Gastroesophageal sphincter (tissue), 4 donors: ENCODE results near the gene NFYC. TPM values are rescaled to one million over a fixed set of nuclear protein-coding genes. Genes with fewer than 3 reads are reported as not detected.

ENCODE experiments used
- ATAC-seq: fragments of 150-250 bp; one replicate; pipeline ENCODE4 v1.9.1; 2016; ENCODE audit warnings: mild to moderate bottlenecking, moderate library complexity
- H3K27ac ChIP-seq, 4 donors: fragments of 200-600 bp; sonication (generic) in 3 of 4; 1 replicate in 3 of 4; 2 replicates in 1 of 4; pipeline ENCODE4 v1.5.1; 2016 to 2019
- H3K27me3 ChIP-seq: fragments of 200-600 bp; sonication (generic); one replicate; pipeline ENCODE4 v1.5.1; 2019
- H3K36me3 ChIP-seq, 2 donors: fragments of 200-600 bp; sonication (generic); one replicate each; pipeline ENCODE4 v1.5.1; 2019; ENCODE audit warnings: control low read depth in 1 of 2
- H3K4me1 ChIP-seq, 3 donors: fragments of 200-600 bp; sonication (generic); 1 replicate in 2 of 3; 2 replicates in 1 of 3; pipeline ENCODE4 v1.5.1; 2016 to 2019; ENCODE audit warnings: control low read depth in 2 of 3
- H3K4me3 ChIP-seq, 2 donors: fragments of 200-600 bp; sonication (generic); one replicate each; pipeline ENCODE4 v1.5.1; 2019; ENCODE audit warnings: mild to moderate bottlenecking in 1 of 2, moderate library complexity in 1 of 2
- H3K9me3 ChIP-seq, 3 donors: fragments of 200-600 bp; sonication (generic); one replicate each; pipeline ENCODE4 v1.5.1; 2017 to 2019; ENCODE audit warnings: control low read depth in 2 of 3
- EP300 ChIP-seq: sonication (generic); formaldehyde crosslinking; IDR thresholded peaks from one replicate; pipeline ENCODE4 v1.6.1; 2017; ENCODE audit warnings: antibody characterized with exemption, mild to moderate bottlenecking
- POLR2A ChIP-seq, 2 donors: fragments of 450-650 bp; IDR thresholded peaks; one replicate each; pipeline ENCODE4 v1.6.1; 2017; ENCODE audit warnings: antibody characterized with exemption in 2 of 2, mild to moderate bottlenecking in 2 of 2, moderate library complexity in 1 of 2
- POLR2AphosphoS5 ChIP-seq: sonication (generic); formaldehyde crosslinking; IDR thresholded peaks from one replicate; pipeline ENCODE4 v1.6.1; 2017; ENCODE audit warnings: antibody characterized with exemption
- WGBS, 2 donors: methylation state at CpG; one replicate each; pipeline ENCODE4 v1.1.5; 2018; ENCODE audit warnings: low coverage in 1 of 2; 5-methylcytosine and 5-hydroxymethylcytosine counted together
- total RNA-seq, 4 donors: library from RNA; depleted of rRNA; stranded (reverse); fragments of >200 nt; gene quantifications; one replicate each; pipeline ENCODE4 v1.1.0, GENCODE V29; 2016
- TF ChIP-seq, protein P1 (sequence below), 4 experiments: fragments of 200-600 bp in 2 of 4; fragments of 450-650 bp in 2 of 4; sonication (generic) in 1 of 4; IDR thresholded peaks; one replicate each; pipeline ENCODE4 v1.5.1; 2017 to 2019; ENCODE audit warnings: antibody characterized with exemption in 4 of 4, mild to moderate bottlenecking in 2 of 4, moderate library complexity in 2 of 4

The NFYC gene
- total RNA-seq, 4 donors from 2014 or later, result 32.4 to 54.2 (median 46.5) TPM

DNA sequence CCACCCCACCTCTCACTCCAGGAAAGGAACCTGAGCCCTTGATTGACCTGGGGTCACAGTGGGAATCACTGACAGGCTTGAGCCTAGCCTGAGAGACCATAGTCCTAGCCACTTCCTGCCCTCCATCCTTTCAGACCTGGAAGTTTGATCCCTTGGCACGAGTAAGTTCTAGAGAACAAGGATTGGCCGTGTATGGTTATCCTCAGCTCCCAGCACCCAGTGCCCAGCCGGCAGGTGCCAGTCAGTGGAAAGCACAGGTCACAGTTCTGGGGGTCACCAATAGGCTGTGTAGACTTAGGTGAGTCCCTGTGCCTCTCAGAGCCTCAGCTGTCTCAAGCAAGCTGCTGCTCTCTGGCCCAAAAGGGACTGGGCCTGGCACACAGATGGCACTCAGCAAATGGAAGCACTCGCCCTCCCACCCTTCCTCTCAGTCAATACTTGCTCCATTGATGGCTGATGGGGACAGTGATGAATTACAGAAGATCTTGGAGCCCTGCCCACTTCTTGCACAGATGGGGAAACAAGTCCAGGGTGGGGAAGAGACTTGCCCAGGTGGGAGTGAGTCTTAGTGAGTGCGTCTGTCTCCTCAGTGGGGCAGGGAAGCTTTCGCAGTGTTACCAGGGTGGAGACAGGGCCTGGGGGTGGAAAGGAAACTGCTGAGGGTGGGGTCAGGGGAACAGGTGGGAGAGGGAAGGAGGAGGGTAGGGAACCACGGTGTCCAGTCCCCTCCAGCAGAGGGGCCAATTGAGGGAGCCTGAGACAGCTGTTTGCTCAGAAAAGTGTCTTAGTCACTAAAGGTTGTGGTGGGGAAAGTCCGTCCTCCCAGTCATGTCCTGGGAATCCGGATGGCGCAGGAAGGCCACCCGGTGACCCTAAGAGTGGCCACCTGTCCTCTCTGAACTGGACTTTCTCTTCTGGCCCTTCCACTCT lies 89.4 kb downstream of the NFYC start:
- TF ChIP-seq POLR2AphosphoS5 (no peak), POLR2A (IDR thresholded peaks at IDR 0.05) (no peak), EP300 (no peak)
- TF ChIP-seq, protein P1, sequence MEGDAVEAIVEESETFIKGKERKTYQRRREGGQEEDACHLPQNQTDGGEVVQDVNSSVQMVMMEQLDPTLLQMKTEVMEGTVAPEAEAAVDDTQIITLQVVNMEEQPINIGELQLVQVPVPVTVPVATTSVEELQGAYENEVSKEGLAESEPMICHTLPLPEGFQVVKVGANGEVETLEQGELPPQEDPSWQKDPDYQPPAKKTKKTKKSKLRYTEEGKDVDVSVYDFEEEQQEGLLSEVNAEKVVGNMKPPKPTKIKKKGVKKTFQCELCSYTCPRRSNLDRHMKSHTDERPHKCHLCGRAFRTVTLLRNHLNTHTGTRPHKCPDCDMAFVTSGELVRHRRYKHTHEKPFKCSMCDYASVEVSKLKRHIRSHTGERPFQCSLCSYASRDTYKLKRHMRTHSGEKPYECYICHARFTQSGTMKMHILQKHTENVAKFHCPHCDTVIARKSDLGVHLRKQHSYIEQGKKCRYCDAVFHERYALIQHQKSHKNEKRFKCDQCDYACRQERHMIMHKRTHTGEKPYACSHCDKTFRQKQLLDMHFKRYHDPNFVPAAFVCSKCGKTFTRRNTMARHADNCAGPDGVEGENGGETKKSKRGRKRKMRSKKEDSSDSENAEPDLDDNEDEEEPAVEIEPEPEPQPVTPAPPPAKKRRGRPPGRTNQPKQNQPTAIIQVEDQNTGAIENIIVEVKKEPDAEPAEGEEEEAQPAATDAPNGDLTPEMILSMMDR (IDR thresholded peaks at IDR 0.05), result no peak

DNA sequence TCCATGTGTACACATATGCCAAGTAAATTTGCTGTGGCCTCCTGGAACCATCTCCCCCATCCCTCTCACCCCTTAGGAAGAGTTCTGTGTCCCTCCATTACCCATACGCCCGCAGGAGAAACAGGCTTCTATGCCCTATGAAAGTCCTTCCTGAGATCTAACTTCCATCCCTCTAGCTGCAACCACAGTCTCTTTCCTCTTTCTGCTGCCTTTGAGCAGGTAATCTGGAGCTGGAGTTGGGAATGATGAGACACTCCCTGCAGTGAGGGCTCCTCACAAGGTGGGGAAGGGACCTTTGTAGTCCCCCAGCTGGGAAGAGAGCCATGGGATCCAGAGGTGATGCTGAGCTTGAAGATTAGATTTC lies 90.1 kb downstream of the NFYC start:
- H3K4me1 ChIP-seq, result peaks cover 0 to 45% (median 19%) of the 10 kb centered on the region in 3 donors
- peak overlapping the region in 1 of 4 donors; percentile 90 for H3K27ac ChIP-seq
- H3K36me3 ChIP-seq, result peaks cover 0 to under 1% of the 10 kb centered on the region in 2 donors
- H3K9me3 ChIP-seq, result no peaks in the 10 kb centered on the region
- H3K4me3 ChIP-seq, result no peak overlapping the region
- TF ChIP-seq POLR2A (IDR thresholded peaks at IDR 0.05) (no peak), EP300 (no peak), POLR2AphosphoS5 (no peak)
- TF ChIP-seq, protein P1 (IDR thresholded peaks at IDR 0.05), result no peak
- no peak for ATAC-seq
- no peaks in the 10 kb centered on the region for H3K27me3 ChIP-seq
- WGBS, 2 donors, result no CpG with 5 or more reads among the region's 2 CpGs

More for the DNA sequence above, 89.4 kb downstream of the NFYC start:
- peaks cover 0 to 39% (median 14%) of the 10 kb centered on the region in 3 donors for H3K4me1 ChIP-seq
- WGBS, 2 donors, result 67 to 69% methylated on average over 5 to 6 of the region's 11 CpGs
- ATAC-seq, result no peak
- no peaks in the 10 kb centered on the region for H3K9me3 ChIP-seq
- no peak overlapping the region for H3K27ac ChIP-seq
- no peaks in the 10 kb centered on the region for H3K27me3 ChIP-seq
- H3K36me3 ChIP-seq, result peaks cover 0 to 7% of the 10 kb centered on the region in 2 donors
- no peak overlapping the region for H3K4me3 ChIP-seq

DNA sequence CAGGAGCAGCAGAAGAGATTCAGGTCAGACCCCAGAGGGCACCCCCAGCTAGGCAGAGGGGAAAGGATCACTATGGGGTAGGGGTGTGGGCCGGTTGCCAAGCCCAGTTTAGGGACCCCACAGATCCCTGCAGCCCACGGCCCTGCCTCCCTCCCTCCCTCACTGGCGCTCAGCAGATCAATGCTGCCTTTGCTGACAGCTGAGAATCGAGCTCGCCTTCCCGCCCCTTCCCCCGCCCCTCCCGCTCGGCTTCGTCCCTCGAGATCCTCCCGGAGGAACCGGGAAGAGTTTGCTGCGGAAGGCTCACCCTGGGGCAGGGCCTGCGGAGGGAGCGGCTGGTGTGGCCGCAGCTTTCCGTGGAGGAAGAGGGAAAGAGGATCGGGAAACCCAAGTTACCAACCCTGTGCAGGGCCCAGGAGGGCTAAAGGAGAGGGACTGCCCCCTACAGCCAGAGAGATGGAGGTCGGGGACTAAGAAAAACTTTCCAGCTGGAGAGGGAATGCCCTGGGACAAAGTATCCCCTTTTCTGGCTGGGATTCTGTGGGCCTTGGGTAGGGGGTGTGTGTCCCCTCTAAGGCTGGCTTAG lies 91.0 kb downstream of the NFYC start:
- TF ChIP-seq POLR2AphosphoS5, result no peak
- no peak for TF ChIP-seq POLR2A (IDR thresholded peaks at IDR 0.05)
- TF ChIP-seq, protein P1 (IDR thresholded peaks at IDR 0.05), result no peak
- TF ChIP-seq EP300, result no peak
- Histone ChIP-seq H3K27me3 (no peaks in the 10 kb centered on the region), H3K4me3 (peak overlapping the region in 1 of 2 donors; percentile 66), H3K27ac (peak overlapping the region; percentile 48 to 94 (median 91)), H3K4me1 (peaks cover 0 to 54% (median 19%) of the 10 kb centered on the region in 3 donors), H3K9me3 (no peaks in the 10 kb centered on the region), H3K36me3 (no peaks in the 10 kb centered on the region)
- WGBS, 2 donors, result 0% methylated on average over 1 to 2 of the region's 20 CpGs
- ATAC-seq, result peak; percentile 6

DNA sequence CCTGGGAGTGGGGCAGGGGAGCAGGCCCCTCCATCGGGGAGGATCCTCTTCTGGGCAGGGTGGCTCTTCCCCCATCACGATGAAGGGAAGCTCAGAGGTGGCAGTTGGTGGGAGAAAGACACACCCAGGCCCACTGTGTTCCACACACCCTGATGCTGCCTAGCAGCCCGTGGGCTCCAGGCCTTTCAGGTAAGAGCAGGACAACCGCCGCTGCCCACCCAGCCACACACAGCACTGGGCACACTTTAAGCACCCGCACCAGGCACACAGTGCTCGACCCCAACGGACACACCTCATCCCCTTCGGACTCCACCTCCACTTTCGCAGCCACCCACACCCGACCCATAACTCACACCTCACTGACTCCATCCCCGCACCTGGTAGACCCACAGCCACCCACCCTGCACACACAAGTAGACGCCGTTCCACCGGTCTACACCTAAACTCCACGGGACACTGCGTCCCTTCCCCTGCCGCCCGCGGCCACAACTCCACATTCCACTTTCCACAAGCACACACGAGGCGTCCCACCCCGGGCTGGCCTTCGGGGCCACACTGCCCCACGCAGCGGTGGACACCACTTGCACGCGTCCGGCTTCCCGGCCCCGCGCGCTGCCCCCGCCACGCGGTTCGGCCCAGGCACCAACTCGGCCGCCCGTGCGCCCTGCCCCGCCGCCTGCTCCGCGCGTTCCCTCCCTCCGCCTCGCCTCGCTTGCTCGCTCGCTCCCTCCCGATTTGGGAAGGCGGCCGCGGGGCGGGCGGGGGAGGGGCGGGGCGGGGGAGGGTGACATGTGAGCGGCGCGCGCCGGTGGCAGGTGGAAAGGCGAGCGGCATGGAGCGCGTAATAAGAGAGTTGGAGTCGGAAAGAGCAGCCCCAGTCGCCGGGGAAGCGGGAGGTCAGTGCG lies 91.7 kb downstream of the NFYC start, which contains the start of gene KCNQ4:
KCNQ4 (plus strand) TSS at position 787 of the 905 bp plus-strand sequence. CDS start 307 bp downstream, outside the sequence.
- ATAC-seq, result peak; percentile 75
- no peaks in the 10 kb centered on the region for H3K27me3 ChIP-seq
- peak within 1 kb of the TSS; percentile 66 to 76 for H3K4me3 ChIP-seq
- H3K36me3 ChIP-seq, result no peaks in the 10 kb centered on the region
- H3K27ac ChIP-seq, result peak within 1 kb of the TSS; percentile 77 to 94 (median 91)
- peaks cover 0 to 62% (median 19%) of the 10 kb centered on the region in 3 donors for H3K4me1 ChIP-seq
- TF ChIP-seq POLR2AphosphoS5 (no peak), POLR2A (IDR thresholded peaks at IDR 0.05) (peak in 1 of 2 donors; percentile 19)
- 0% methylated on average over 2 of the region's 73 CpGs; no CpG with 5 or more reads in 1 of the 2 donors for WGBS, 2 donors
- H3K9me3 ChIP-seq, result no peaks in the 10 kb centered on the region
